HUES48 (cell line): ENCODE results near the gene MAGOHB.
A peak's percentile ranks its signal among the peaks of the same experiment; 100 is the strongest.

ENCODE experiments used
- H3K27ac ChIP-seq: one replicate; pipeline ENCODE4 v1.7.0; 2013; ENCODE audit warnings: low read depth, low read length, inconsistent platforms
- H3K27me3 ChIP-seq: 2 replicates; pipeline ENCODE4 v1.6.1; 2013; ENCODE audit warnings: mild to moderate bottlenecking, low read length; ENCODE audit not compliant: control insufficient read depth, insufficient read depth
- H3K36me3 ChIP-seq: 2 replicates; pipeline ENCODE4 v1.6.1; 2013; ENCODE audit warnings: low read length; ENCODE audit not compliant: control insufficient read depth, insufficient read depth
- H3K4me1 ChIP-seq: 2 replicates; pipeline ENCODE4 v1.6.1; 2013; ENCODE audit warnings: mild to moderate bottlenecking, low read length; ENCODE audit not compliant: control insufficient read depth, insufficient read depth
- H3K4me3 ChIP-seq: 2 replicates; pipeline ENCODE4 v1.5.1; 2013; ENCODE audit warnings: mild to moderate bottlenecking, low read depth, low read length
- H3K9ac ChIP-seq: 2 replicates; pipeline ENCODE4 v1.6.1; 2013; ENCODE audit warnings: mild to moderate bottlenecking, low read depth, low read length, moderate library complexity
- H3K9me3 ChIP-seq: 2 replicates; pipeline ENCODE4 v1.6.1; 2013; ENCODE audit warnings: low read length; ENCODE audit not compliant: control insufficient read depth, insufficient read depth

MAGOHB gene

DNA sequence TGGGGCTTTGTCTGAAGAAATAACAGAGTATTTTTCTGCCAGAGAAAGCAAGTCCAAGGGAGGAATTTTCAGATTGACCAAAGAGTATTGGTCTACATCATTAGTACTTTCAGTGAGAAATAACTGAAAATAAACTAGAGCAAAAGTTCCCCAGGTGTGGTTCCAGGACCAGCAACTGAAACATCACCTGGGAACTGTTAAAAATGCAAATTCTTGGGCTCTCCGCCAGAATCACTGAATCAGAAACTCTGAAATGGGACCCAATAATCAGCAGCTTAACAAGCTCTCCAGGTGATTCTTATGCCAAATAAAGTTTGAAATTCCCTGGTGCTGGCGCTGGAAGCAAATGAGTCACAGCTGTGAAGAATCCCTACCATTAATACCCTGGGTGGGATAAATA lies 55.6 kb downstream of the MAGOHB start:
- Histone ChIP-seq H3K9me3 (no peaks in the 10 kb centered on the region), H3K4me1 (peaks cover 16% of the 10 kb centered on the region), H3K27me3 (no peaks in the 10 kb centered on the region), H3K27ac (peak overlapping the region; percentile 27), H3K36me3 (no peaks in the 10 kb centered on the region), H3K9ac (no peak overlapping the region), H3K4me3 (no peak overlapping the region)

DNA sequence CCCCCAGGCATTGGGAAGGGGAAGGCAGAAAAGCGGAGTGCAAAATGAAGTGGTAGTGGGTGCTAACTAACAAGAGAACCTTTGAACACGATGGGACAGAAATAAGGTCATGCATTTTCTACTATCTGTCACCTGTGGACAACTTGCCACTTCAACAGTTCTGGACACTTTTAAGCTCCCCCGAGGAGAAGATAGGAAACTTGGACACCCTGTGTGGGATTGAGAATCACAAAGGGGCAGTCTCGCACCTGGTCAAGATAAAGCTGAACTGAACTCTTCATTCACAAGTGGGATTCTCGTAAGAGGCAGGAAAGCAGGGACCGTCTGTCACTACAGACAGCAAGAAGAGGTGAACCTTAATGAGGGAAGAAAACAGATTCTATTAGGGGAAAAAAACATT lies 56.1 kb downstream of the MAGOHB start:
- H3K4me3 ChIP-seq = no peak overlapping the region
- H3K27me3 ChIP-seq = no peaks in the 10 kb centered on the region
- no peaks in the 10 kb centered on the region for H3K36me3 ChIP-seq
- H3K9me3 ChIP-seq = no peaks in the 10 kb centered on the region
- peak overlapping the region; percentile 27 for H3K27ac ChIP-seq
- H3K9ac ChIP-seq = no peak overlapping the region
- H3K4me1 ChIP-seq = peaks cover 16% of the 10 kb centered on the region

- no peaks in the 10 kb centered on the region for H3K9me3 ChIP-seq
- no peak overlapping the region for H3K4me3 ChIP-seq
- H3K9ac ChIP-seq = no peak overlapping the region
- H3K27me3 ChIP-seq = no peaks in the 10 kb centered on the region
- H3K4me1 ChIP-seq = peaks cover 16% of the 10 kb centered on the region
- no peaks in the 10 kb centered on the region for H3K36me3 ChIP-seq
- H3K27ac ChIP-seq = no peak overlapping the region
Observed at GRCh38 chr12:10554756-10555481, 58.5 kb downstream of the MAGOHB start.

GRCh38 chr12:10554228-10554755 lies 59.1 kb downstream of the MAGOHB start:
- Histone ChIP-seq H3K9me3 (no peaks in the 10 kb centered on the region), H3K27me3 (no peaks in the 10 kb centered on the region), H3K27ac (no peak overlapping the region), H3K4me3 (no peak overlapping the region), H3K4me1 (peaks cover 16% of the 10 kb centered on the region), H3K36me3 (no peaks in the 10 kb centered on the region), H3K9ac (no peak overlapping the region)
